Activated B cell treated with CpG ODN at 0.5 μM for 24 hours (primary cell): Measurements from ENCODE around the gene TTC9C. TPM values are rescaled to one million over a fixed set of nuclear protein-coding genes. Genes with fewer than 3 reads are reported as not detected.
"Not testable (repeated sequence)": the region's sequence is repeated elsewhere in the genome, so short reads cannot be mapped to it uniquely, and the experiment has no call there.

Source experiments
- ATAC-seq: fragments of 200-7000 bp; cut with Tn5 transposase; one replicate; pipeline ENCODE4 v1.10.0; 2021; ENCODE audit warnings: low read depth, mild to moderate bottlenecking, moderate library complexity
- CTCF ChIA-PET: fragments of 350-600 bp; sonication (Branson Sonifier 250); formaldehyde crosslinking; loops from one replicate; lab custom pipeline; 2021; ENCODE audit warnings: antibody characterized with exemption; lab: Charles Lee
- POLR2A ChIA-PET: fragments of 350-600 bp; sonication (Branson Sonifier 250); formaldehyde crosslinking; loops from one replicate; lab custom pipeline; 2021; ENCODE audit warnings: antibody characterized with exemption; lab: Charles Lee
- DNase-seq: peaks from one replicate; pipeline ENCODE4 v3.0.0; 2022
- H3K27ac Mint-ChIP-seq: one replicate; pipeline ENCODE4 v1.8.0; 2020; ENCODE audit warnings: mixed read lengths
- H3K27me3 Mint-ChIP-seq: one replicate; pipeline ENCODE4 v1.8.0; 2021; ENCODE audit warnings: mixed read lengths
- H3K36me3 Mint-ChIP-seq: one replicate; pipeline ENCODE4 v1.8.0; 2021; ENCODE audit warnings: low read depth, mixed read lengths
- H3K4me1 Mint-ChIP-seq: one replicate; pipeline ENCODE4 v1.8.0; 2021; ENCODE audit warnings: mixed read lengths
- H3K4me3 Mint-ChIP-seq: one replicate; pipeline ENCODE4 v1.8.0; 2020; ENCODE audit warnings: mild to moderate bottlenecking, mixed read lengths
- H3K9me3 Mint-ChIP-seq: one replicate; pipeline ENCODE4 v1.8.0; 2020; ENCODE audit warnings: mixed read lengths
- intact Hi-C: fragments of 100-400 bp; cut with micrococcal nuclease; formaldehyde crosslinking; loops from one replicate; pipeline ENCODE4 v1.15.1; 2024
- total RNA-seq: library from RNA; stranded (reverse); gene quantifications from 2 replicates; pipeline ENCODE4 v1.2.3, GENCODE V29; 2022
- TF ChIP-seq, protein P1 (sequence below): fragments of 200-600 bp; IDR thresholded peaks from one replicate; pipeline ENCODE4 v1.8.0; 2022; ENCODE audit warnings: antibody characterized with exemption, mild to moderate bottlenecking

TTC9C gene
- total RNA-seq, 1 donor from 2014 or later: 44.0 TPM

DNA sequence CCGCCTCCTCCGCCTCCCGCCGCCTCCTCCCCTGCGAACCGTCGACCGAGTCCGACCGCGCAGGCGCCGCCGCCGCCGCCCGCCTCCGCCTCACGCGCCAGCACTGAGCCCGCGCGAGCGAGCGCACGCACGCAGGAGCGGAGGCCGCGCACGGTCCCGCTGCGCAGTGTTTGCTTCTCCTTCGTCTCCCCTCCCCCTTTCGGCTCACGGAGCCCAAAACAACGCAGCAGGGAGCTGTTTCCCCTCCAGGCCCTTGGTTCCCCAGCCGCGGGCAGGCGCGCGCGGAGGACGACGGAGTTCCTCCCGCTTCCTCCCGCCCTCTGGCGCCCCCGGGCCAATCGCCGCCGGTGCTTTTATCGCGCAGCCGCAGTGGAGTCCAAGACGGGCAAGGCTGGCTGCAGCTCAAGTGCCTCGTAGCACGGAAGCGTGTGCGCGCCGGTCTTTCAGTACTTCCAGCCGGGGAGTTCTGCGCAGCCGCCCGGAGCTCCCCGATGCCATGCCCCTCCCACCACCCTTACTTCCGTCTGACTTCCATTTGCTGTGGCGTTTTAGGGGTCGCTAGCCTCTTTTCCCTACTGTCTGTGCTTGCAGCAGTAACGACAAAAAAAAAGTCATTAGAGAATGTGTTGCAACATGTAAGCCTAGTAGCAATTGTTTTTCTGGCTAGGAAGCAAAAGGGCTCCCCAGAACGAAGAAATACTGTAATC, 968 bp upstream of the TTC9C start, which contains the start of gene HNRNPUL2:
HNRNPUL2 (minus strand) TSS at position 293 of the 707 bp plus-strand sequence. CDS start 301 bp downstream, outside the sequence.
- DNase-seq (peak; percentile 97), ATAC-seq (peak; percentile 84)
- ChIA-PET POLR2A (interaction anchor here (0.5 to 8.9 kb wide), 56 partner anchors 8 to 1372 kb away, joined by 3 to 193 read pairs (median 6); partner anchors contain the start of genes B3GAT3, BSCL2, C11orf98 and CSKMT), CTCF (interaction anchor here (0.6 to 1.1 kb wide), 5 partner anchors 26 to 302 kb away, joined by 3 to 4 read pairs (median 3); partner anchors contain the start of genes TUT1, WDR74 and ZBTB3)
- peak within 1 kb of the TSS; percentile 98 for H3K27ac Mint-ChIP-seq
- peaks cover 55% of the 10 kb centered on the region for H3K4me1 Mint-ChIP-seq
- H3K9me3 Mint-ChIP-seq: no peaks in the 10 kb centered on the region
- H3K27me3 Mint-ChIP-seq: no peaks in the 10 kb centered on the region
- peaks cover 67% of the 10 kb centered on the region for H3K36me3 Mint-ChIP-seq
- H3K4me3 Mint-ChIP-seq: peak within 1 kb of the TSS; percentile 98
- TF ChIP-seq, protein P1, sequence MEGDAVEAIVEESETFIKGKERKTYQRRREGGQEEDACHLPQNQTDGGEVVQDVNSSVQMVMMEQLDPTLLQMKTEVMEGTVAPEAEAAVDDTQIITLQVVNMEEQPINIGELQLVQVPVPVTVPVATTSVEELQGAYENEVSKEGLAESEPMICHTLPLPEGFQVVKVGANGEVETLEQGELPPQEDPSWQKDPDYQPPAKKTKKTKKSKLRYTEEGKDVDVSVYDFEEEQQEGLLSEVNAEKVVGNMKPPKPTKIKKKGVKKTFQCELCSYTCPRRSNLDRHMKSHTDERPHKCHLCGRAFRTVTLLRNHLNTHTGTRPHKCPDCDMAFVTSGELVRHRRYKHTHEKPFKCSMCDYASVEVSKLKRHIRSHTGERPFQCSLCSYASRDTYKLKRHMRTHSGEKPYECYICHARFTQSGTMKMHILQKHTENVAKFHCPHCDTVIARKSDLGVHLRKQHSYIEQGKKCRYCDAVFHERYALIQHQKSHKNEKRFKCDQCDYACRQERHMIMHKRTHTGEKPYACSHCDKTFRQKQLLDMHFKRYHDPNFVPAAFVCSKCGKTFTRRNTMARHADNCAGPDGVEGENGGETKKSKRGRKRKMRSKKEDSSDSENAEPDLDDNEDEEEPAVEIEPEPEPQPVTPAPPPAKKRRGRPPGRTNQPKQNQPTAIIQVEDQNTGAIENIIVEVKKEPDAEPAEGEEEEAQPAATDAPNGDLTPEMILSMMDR: no peak
- intact Hi-C loops: loop anchor here (1.0 to 2.0 kb wide), 7 partner anchors 18 to 136 kb away; partner anchors contain the start of genes GANAB, INTS5, TAF6L and TMEM179B

DNA sequence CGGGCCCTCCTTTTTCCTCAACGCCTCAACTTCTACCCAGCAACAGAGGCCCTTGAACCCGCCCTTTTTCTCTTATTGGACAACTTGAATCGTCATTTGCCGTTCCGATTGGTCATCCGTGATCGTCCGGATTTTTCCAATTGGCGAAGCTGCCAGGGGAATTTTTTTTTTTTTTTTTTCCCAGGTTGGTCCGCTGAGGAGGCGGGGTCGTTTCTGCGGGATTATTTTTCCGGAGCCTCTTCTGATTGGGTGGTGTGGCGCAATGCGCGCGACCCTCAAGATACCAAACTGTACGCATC, 465 bp upstream of the TTC9C start:
- TF ChIP-seq, protein P1: no peak
- H3K4me3 Mint-ChIP-seq: peak overlapping the region; percentile 98
- peaks cover 64% of the 10 kb centered on the region for H3K36me3 Mint-ChIP-seq
- no peaks in the 10 kb centered on the region for H3K9me3 Mint-ChIP-seq
- ChIA-PET CTCF (interaction anchor here (0.6 to 1.1 kb wide), 6 partner anchors 26 to 303 kb away, joined by 3 to 4 read pairs (median 3); partner anchors contain the start of genes TUT1, WDR74 and ZBTB3), POLR2A (interaction anchor here (0.5 to 8.9 kb wide), 57 partner anchors 9 to 1498 kb away, joined by 3 to 193 read pairs (median 6); partner anchors contain the start of genes B3GAT3, BSCL2, C11orf98 and CSKMT)
- intact Hi-C loops: loop anchor here (1.0 to 2.0 kb wide), 13 partner anchors 19 to 153 kb away; partner anchors contain the start of genes GANAB, INTS5, TAF6L and TMEM179B
- no peaks in the 10 kb centered on the region for H3K27me3 Mint-ChIP-seq
- DNase-seq: peak; percentile 67
- peak overlapping the region; percentile 98 for H3K27ac Mint-ChIP-seq
- peaks cover 54% of the 10 kb centered on the region for H3K4me1 Mint-ChIP-seq
- ATAC-seq: peak; percentile 58

DNA sequence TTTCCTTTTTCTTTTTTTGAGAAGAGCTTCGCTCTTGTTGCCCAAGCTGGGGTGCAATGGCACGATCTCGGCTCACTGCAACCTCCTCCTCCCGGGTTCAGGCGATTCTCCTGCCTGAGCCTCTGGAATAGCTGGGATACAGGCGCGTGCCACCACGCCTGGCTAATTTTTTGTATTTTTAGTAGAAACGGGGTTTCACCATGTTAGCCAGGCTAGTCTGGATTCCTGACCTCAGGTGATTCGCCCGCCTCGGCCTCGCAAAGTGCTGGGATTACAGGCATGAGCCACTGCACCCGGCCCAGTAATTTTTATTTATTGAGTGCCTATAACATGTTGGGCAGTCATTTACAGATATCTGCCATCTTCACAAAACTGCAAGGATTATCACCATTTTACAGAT, 1.8 kb downstream of the TTC9C start:
- POLR2A ChIA-PET: interaction anchor here (0.6 to 8.9 kb wide), 17 partner anchors 9 to 156 kb away, joined by 3 to 193 read pairs (median 47); partner anchors contain the start of genes BSCL2, C11orf98, CSKMT and GNG3
- intact Hi-C loops, H3K27me3 Mint-ChIP-seq, H3K27ac Mint-ChIP-seq, ATAC-seq, H3K9me3 Mint-ChIP-seq, DNase-seq: not testable (repeated sequence)
- CTCF ChIA-PET: interaction anchor here (1.1 kb wide), 1 partner anchor 24 kb away, joined by 4 read pairs; the partner anchor contains the start of gene ZBTB3
- Mint-ChIP-seq H3K4me3 (peak overlapping the region; percentile 60), H3K36me3 (peaks cover 52% of the 10 kb centered on the region), H3K4me1 (peaks cover 43% of the 10 kb centered on the region)

DNA sequence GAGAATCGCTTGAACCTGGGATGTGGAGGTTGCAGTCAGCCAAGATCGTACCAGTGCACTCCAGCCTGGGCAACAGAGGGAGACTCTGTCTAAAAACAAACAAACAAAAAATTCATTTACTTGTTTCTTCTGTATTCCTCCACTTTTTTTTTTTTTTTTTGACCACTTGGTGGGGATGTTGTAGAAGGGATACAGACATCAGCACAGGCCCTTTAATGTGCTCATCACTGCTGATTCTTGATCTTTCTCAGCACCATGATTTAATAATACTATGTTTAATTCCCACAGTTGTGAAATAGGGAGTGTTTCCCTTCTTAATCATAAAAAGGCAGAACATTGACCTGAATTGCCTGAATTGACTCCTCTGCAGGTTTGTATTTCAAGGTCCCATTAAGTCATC, 4.5 kb downstream of the TTC9C start:
- Mint-ChIP-seq H3K36me3 (peaks cover 46% of the 10 kb centered on the region), H3K4me1 (peaks cover 28% of the 10 kb centered on the region), H3K4me3 (no peak overlapping the region), H3K9me3 (no peaks in the 10 kb centered on the region), H3K27ac (no peak overlapping the region), H3K27me3 (no peaks in the 10 kb centered on the region)
- ChIA-PET POLR2A (interaction anchor here (0.7 to 0.8 kb wide), 4 partner anchors 72 to 602 kb away, joined by 4 to 5 read pairs (median 5); partner anchors contain the start of genes NXF1 and WDR74), CTCF (no interaction called here)
- TF ChIP-seq, protein P1: no peak
- ATAC-seq: no peak
- DNase-seq: no peak
- intact Hi-C loops: no loop called here

DNA sequence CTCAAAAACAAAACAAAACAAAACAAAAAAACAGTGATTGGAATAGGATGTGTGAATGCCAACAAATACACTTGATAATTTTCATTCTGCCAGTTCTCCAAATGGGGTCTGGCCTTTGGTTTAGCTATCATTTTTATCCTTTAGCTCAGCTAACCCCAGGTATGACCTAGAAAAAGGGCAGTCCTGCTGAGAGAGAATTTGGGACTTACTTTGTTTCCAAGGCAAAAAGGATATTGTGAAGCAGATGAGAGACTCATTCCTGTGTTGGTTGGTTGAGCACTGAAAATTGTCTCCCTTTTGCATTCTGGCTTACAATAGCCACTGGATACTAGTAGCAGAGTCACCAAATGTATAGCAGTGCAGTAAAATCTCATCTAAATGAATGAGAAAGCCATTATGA, 8.9 kb downstream of the TTC9C start:
- TF ChIP-seq, protein P1: no peak
- no peak for DNase-seq
- no peak for ATAC-seq
- Mint-ChIP-seq H3K4me3 (no peak overlapping the region), H3K4me1 (peaks cover 9% of the 10 kb centered on the region), H3K27me3 (no peaks in the 10 kb centered on the region), H3K36me3 (peaks cover 60% of the 10 kb centered on the region), H3K27ac (no peak overlapping the region), H3K9me3 (no peaks in the 10 kb centered on the region)
- intact Hi-C loops: no loop called here
- CTCF ChIA-PET: no interaction called here
- POLR2A ChIA-PET: interaction anchor here (0.6 to 1.3 kb wide), 4 partner anchors 9 to 69 kb away, joined by 3 read pairs; partner anchors contain the start of genes HNRNPUL2, TTC9C and ZBTB3
